Measurements from ENCODE around the gene VPS13D. TPM values are rescaled to one million over a fixed set of nuclear protein-coding genes. Genes with fewer than 3 reads are reported as not detected.

The VPS13D gene
- total RNA-seq, 1 donor from 2014 or later, result 25.8 TPM

- no peak for TF ChIP-seq CTCF (IDR thresholded peaks at IDR 0.05; ENCODE audit: insufficient read depth, low read length, severe bottlenecking)
- DNase-seq (ENCODE audit: low read depth), result peak; percentile 82
- FAIRE-seq, result peak; percentile 99
- H3K4me3 ChIP-seq (ENCODE audit: low read depth, low read length), result no peak overlapping the region
- no peaks in the 10 kb centered on the region for H3K27me3 ChIP-seq (ENCODE audit: control insufficient read depth, insufficient read depth, low read length)
- H3K36me3 ChIP-seq (ENCODE audit: control insufficient read depth, insufficient read depth, low read length), result peaks cover 2% of the 10 kb centered on the region
These were observed 248.2 kb downstream of the VPS13D start for GRCh38 chr1:12477936-12478611.

- FAIRE-seq (no peak), DNase-seq (ENCODE audit: low read depth) (no peak)
- H3K27me3 ChIP-seq (ENCODE audit: control insufficient read depth, insufficient read depth, low read length), result no peaks in the 10 kb centered on the region
- no peak for TF ChIP-seq CTCF (IDR thresholded peaks at IDR 0.05; ENCODE audit: insufficient read depth, low read length, severe bottlenecking)
- peaks cover 2% of the 10 kb centered on the region for H3K36me3 ChIP-seq (ENCODE audit: control insufficient read depth, insufficient read depth, low read length)
- no peak overlapping the region for H3K4me3 ChIP-seq (ENCODE audit: low read depth, low read length)
These were observed 248.8 kb downstream of the VPS13D start for GRCh38 chr1:12478612-12478985.

- Histone ChIP-seq H3K4me3 (ENCODE audit: low read depth, low read length) (no peak overlapping the region), H3K36me3 (ENCODE audit: control insufficient read depth, insufficient read depth, low read length) (peaks cover 2% of the 10 kb centered on the region)
These were observed 249.5 kb downstream of the VPS13D start for GRCh38 chr1:12479311-12479710.

GRCh38 chr1:12480041-12480440, 250.2 kb downstream of the VPS13D start:
- no peak for TF ChIP-seq CTCF (IDR thresholded peaks at IDR 0.05; ENCODE audit: insufficient read depth, low read length, severe bottlenecking)
- Histone ChIP-seq H3K36me3 (ENCODE audit: control insufficient read depth, insufficient read depth, low read length) (peaks cover 2% of the 10 kb centered on the region), H3K27me3 (ENCODE audit: control insufficient read depth, insufficient read depth, low read length) (no peaks in the 10 kb centered on the region), H3K4me3 (ENCODE audit: low read depth, low read length) (no peak overlapping the region)
- FAIRE-seq (no peak), DNase-seq (ENCODE audit: low read depth) (no peak)

More at GRCh38 chr1:12479311-12479710, 249.5 kb downstream of the VPS13D start:
- DNase-seq (ENCODE audit: low read depth), result no peak
- H3K27me3 ChIP-seq (ENCODE audit: control insufficient read depth, insufficient read depth, low read length), result no peaks in the 10 kb centered on the region
- FAIRE-seq, result no peak
- TF ChIP-seq CTCF (IDR thresholded peaks at IDR 0.05; ENCODE audit: insufficient read depth, low read length, severe bottlenecking), result no peak

GRCh38 chr1:12480748-12481362, 251.0 kb downstream of the VPS13D start:
- peak; percentile 96 for DNase-seq (ENCODE audit: low read depth)
- no peaks in the 10 kb centered on the region for H3K27me3 ChIP-seq (ENCODE audit: control insufficient read depth, insufficient read depth, low read length)
- TF ChIP-seq CTCF (IDR thresholded peaks at IDR 0.05; ENCODE audit: insufficient read depth, low read length, severe bottlenecking), result no peak
- peaks cover 2% of the 10 kb centered on the region for H3K36me3 ChIP-seq (ENCODE audit: control insufficient read depth, insufficient read depth, low read length)
- H3K4me3 ChIP-seq (ENCODE audit: low read depth, low read length), result no peak overlapping the region
- peak; percentile 77 for FAIRE-seq

All from bronchial epithelial cell (primary cell).